Measurements from ENCODE around the gene OR4E2.
"Not testable (repeated sequence)": the region's sequence is repeated elsewhere in the genome, so short reads cannot be mapped to it uniquely, and the experiment has no call there.

Gene OR4E2

GRCh38 chr14:21698538-21698937 is 44.9 kb downstream of the OR4E2 start:
- not testable (repeated sequence) for DNase-seq

GRCh38 chr14:21699551-21699950 is 45.9 kb downstream of the OR4E2 start:
- DNase-seq, result no peak

GRCh38 chr14:21702316-21702715 is 48.7 kb downstream of the OR4E2 start:
- DNase-seq, result no peak

GRCh38 chr14:21703357-21704326 is 50.0 kb downstream of the OR4E2 start:
- no peak for DNase-seq

- DNase-seq, result no peak
Measured at GRCh38 chr14:21704338-21704737, 50.7 kb downstream of the OR4E2 start.

GRCh38 chr14:21711360-21711961 is 57.8 kb downstream of the OR4E2 start:
- DNase-seq, result no peak

- no peak for DNase-seq
Measured at GRCh38 chr14:21712036-21712435, 58.4 kb downstream of the OR4E2 start.

GRCh38 chr14:21714318-21714929 is 60.8 kb downstream of the OR4E2 start:
- no peak for DNase-seq

Measured in NCI-H526 treated with DMSO at 0.1 percent for 48 hours (cell line).